ENCODE data around the gene PEX11G. TPM values are rescaled to one million over a fixed set of nuclear protein-coding genes. Genes with fewer than 3 reads are reported as not detected.

Gene PEX11G
- total RNA-seq, 1 experiment from 2014 or later: 3.9 TPM

DNA sequence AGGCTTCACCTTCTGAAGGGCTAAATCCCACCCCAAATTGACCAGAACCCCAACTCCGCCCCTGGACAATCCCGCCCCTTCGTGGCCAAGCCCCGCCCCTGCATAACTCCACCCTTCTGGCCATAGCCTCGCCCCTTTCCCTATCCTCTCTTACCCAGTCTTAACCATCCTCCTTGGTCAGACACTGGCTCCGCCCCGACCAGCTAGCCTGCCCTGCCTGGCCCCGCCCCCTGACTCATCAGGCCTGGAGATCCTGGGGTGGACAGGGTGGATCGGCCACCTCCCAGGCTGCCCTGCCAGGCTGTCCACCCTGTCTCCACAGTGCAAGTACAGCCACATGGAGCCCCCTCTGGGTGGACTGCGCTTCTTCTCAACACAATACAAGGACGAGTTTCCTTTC, 19.0 kb upstream of the PEX11G start:
- Mint-ChIP-seq H3K27ac (ENCODE audit: unreplicated experiment) (no peak overlapping the region), H3K36me3 (ENCODE audit: insufficient read depth, unreplicated experiment) (peaks cover 10% of the 10 kb centered on the region), H3K9me3 (ENCODE audit: unreplicated experiment) (no peaks in the 10 kb centered on the region), H3K4me3 (ENCODE audit: unreplicated experiment) (no peak overlapping the region), H3K4me1 (ENCODE audit: low read depth, unreplicated experiment) (no peaks in the 10 kb centered on the region), H3K27me3 (ENCODE audit: insufficient read depth, unreplicated experiment) (no peaks in the 10 kb centered on the region)
- peak; percentile 74 to 81 for DNase-seq
- no TSS peak for BruUV-seq (replicated peaks)
- Histone ChIP-seq H3K36me3 (ENCODE audit: control insufficient read depth, insufficient read depth, low read length) (no peaks in the 10 kb centered on the region), H3K4me1 (no peaks in the 10 kb centered on the region), H3K4me3 (ENCODE audit: low read depth, low read length) (no peak overlapping the region), H3K27me3 (replicated peaks; ENCODE audit: control insufficient read depth, insufficient read depth, low read length) (no peaks in the 10 kb centered on the region), H3K9me3 (no peaks in the 10 kb centered on the region)
- intact Hi-C loops (cut with micrococcal nuclease; ENCODE audit: unreplicated experiment): no loop called here
- CTCF ChIA-PET: no interaction called here
- TF ChIP-seq CTCF (IDR thresholded peaks at IDR 0.05; ENCODE audit: insufficient read depth in 1 of 2, low read depth in 1 of 2, low read length in 1 of 2, severe bottlenecking in 1 of 2, unreplicated experiment in 1 of 2): no peak
- POLR2A ChIA-PET: no interaction called here

- Mint-ChIP-seq H3K27me3 (ENCODE audit: insufficient read depth, unreplicated experiment) (no peaks in the 10 kb centered on the region), H3K4me3 (ENCODE audit: unreplicated experiment) (peak overlapping the region; percentile 54), H3K27ac (ENCODE audit: unreplicated experiment) (no peak overlapping the region), H3K36me3 (ENCODE audit: insufficient read depth, unreplicated experiment) (peaks cover 10% of the 10 kb centered on the region), H3K4me1 (ENCODE audit: low read depth, unreplicated experiment) (no peaks in the 10 kb centered on the region), H3K9me3 (ENCODE audit: unreplicated experiment) (no peaks in the 10 kb centered on the region)
- Histone ChIP-seq H3K4me1 (no peaks in the 10 kb centered on the region), H3K9me3 (no peaks in the 10 kb centered on the region), H3K27me3 (replicated peaks; ENCODE audit: control insufficient read depth, insufficient read depth, low read length) (no peaks in the 10 kb centered on the region), H3K4me3 (ENCODE audit: low read depth, low read length) (no peak overlapping the region), H3K36me3 (ENCODE audit: control insufficient read depth, insufficient read depth, low read length) (no peaks in the 10 kb centered on the region)
- ChIA-PET POLR2A (interaction anchor here (0.6 to 0.7 kb wide), 3 partner anchors 10 to 17 kb away, joined by 3 read pairs; partner anchors contain the start of gene ZNF358), CTCF (interaction anchor here (0.6 kb wide), 1 partner anchor 249 kb away, joined by 3 read pairs; no protein-coding TSS in a partner anchor)
- intact Hi-C loops (cut with micrococcal nuclease; ENCODE audit: unreplicated experiment): no loop called here
- DNase-seq: peak; percentile 63 to 87
- no peak for TF ChIP-seq CTCF (IDR thresholded peaks at IDR 0.05; ENCODE audit: insufficient read depth in 1 of 2, low read depth in 1 of 2, low read length in 1 of 2, severe bottlenecking in 1 of 2, unreplicated experiment in 1 of 2)
- no TSS peak for BruUV-seq (replicated peaks)
These were observed 17.8 kb upstream of the PEX11G start for GRCh38 chr19:7506385-7507328.

DNA sequence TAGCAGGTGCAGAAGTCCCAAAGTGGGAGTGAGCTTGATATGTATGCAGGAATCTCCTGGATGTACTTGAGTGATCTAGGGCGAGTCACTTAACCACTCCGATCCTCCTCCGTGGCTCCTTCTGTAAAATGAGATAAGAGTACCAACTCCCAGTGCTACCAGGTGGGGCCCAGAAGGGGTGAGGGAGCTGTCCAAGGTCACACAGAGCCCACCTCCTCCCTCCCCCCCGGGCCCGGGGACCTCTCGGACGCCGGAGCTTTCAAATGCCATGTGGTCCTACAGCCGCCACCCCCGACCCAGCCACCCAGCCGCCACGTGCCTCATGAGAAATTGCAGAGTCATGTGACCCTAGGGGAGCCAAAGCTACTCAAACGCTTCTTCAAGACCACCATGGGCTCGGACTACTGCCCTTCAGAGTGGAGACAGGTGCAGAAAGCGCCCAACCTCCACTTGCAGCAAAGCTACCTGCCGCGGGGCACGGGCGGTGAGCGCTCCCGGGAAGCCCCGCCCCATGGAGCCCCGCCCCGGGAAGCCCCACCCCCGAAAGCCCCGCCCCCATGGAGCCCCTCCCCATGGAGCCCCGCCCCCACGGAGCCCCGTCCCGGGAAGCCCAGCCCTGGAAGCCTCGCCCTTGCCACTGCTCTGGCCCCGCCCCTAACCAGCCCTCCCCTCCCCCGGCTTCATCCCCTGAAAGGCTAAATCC, 17.0 kb upstream of the PEX11G start:
- Histone ChIP-seq H3K4me3 (ENCODE audit: low read depth, low read length) (peak overlapping the region; percentile 2; the same call in 1 of the 2 replicates), H3K36me3 (ENCODE audit: control insufficient read depth, insufficient read depth, low read length) (no peaks in the 10 kb centered on the region), H3K4me1 (no peaks in the 10 kb centered on the region), H3K27me3 (replicated peaks; ENCODE audit: control insufficient read depth, insufficient read depth, low read length) (no peaks in the 10 kb centered on the region), H3K9me3 (no peaks in the 10 kb centered on the region)
- CTCF ChIA-PET: interaction anchor here (0.6 to 0.7 kb wide), 2 partner anchors 11 to 249 kb away, joined by 3 read pairs; no protein-coding TSS in a partner anchor
- no peaks in the 10 kb centered on the region for H3K4me1 Mint-ChIP-seq (ENCODE audit: low read depth, unreplicated experiment)
- no TSS peak for BruUV-seq (replicated peaks)
- no peaks in the 10 kb centered on the region for H3K27me3 Mint-ChIP-seq (ENCODE audit: insufficient read depth, unreplicated experiment)
- H3K9me3 Mint-ChIP-seq (ENCODE audit: unreplicated experiment): no peaks in the 10 kb centered on the region
- intact Hi-C loops (cut with micrococcal nuclease; ENCODE audit: unreplicated experiment): no loop called here
- H3K4me3 Mint-ChIP-seq (ENCODE audit: unreplicated experiment): peak overlapping the region; percentile 54
- peaks cover 10% of the 10 kb centered on the region for H3K36me3 Mint-ChIP-seq (ENCODE audit: insufficient read depth, unreplicated experiment)
- POLR2A ChIA-PET: interaction anchor here (0.6 to 0.8 kb wide), 3 partner anchors 10 to 17 kb away, joined by 3 to 9 read pairs (median 3); partner anchors contain the start of gene ZNF358
- H3K27ac Mint-ChIP-seq (ENCODE audit: unreplicated experiment): no peak overlapping the region
- no peak for TF ChIP-seq CTCF (IDR thresholded peaks at IDR 0.05; ENCODE audit: insufficient read depth in 1 of 2, low read depth in 1 of 2, low read length in 1 of 2, severe bottlenecking in 1 of 2, unreplicated experiment in 1 of 2)
- peak in 1 of 2 experiments; percentile 32 for DNase-seq

Data from Caco-2 (cell line).